ENCODE results near the gene IFNA1.

IFNA1 gene

DNA sequence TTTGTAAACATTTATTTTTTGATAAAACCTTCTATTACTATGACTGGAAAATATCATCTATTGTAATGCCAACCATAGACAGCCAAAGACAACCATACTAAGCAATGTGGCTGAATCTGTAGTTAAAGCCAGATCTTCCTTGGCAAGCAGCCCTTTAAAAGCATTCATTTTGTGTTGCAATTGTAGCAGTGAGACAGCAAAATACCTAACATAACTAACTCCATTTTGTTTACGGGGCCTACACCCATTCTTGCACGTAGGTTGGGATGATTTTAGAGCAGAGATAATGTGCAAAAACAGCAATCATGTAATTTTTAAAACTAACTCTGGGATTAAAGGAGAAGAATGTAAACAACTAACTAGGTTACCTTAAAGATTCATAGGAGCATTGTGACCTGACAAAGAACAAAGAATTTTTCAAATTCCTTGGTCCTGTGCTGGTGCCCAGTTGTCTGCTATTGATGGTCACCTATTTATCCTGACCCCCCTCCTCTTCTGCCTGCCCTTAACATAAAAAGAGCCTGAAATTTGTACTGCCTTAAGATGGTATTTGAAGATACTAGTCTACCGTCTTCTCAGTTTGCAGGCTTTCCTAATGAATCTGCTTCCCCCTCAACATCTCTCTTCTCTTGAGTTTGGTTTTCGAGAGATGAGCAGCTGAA lies 10.6 kb downstream of the IFNA1 start:
- TF ChIP-seq, protein P1, sequence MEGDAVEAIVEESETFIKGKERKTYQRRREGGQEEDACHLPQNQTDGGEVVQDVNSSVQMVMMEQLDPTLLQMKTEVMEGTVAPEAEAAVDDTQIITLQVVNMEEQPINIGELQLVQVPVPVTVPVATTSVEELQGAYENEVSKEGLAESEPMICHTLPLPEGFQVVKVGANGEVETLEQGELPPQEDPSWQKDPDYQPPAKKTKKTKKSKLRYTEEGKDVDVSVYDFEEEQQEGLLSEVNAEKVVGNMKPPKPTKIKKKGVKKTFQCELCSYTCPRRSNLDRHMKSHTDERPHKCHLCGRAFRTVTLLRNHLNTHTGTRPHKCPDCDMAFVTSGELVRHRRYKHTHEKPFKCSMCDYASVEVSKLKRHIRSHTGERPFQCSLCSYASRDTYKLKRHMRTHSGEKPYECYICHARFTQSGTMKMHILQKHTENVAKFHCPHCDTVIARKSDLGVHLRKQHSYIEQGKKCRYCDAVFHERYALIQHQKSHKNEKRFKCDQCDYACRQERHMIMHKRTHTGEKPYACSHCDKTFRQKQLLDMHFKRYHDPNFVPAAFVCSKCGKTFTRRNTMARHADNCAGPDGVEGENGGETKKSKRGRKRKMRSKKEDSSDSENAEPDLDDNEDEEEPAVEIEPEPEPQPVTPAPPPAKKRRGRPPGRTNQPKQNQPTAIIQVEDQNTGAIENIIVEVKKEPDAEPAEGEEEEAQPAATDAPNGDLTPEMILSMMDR (IDR thresholded peaks at IDR 0.05; ENCODE audit: low read depth, low read length) = no peak
- H3K4me3 ChIP-seq (ENCODE audit: low read depth, low read length) = no peak overlapping the region

- H3K4me3 ChIP-seq (ENCODE audit: low read depth, low read length) = no peak overlapping the region
- TF ChIP-seq, protein P1 (IDR thresholded peaks at IDR 0.05; ENCODE audit: low read depth, low read length) = no peak
Observed at GRCh38 chr9:21452681-21453080, 12.4 kb downstream of the IFNA1 start.

DNA sequence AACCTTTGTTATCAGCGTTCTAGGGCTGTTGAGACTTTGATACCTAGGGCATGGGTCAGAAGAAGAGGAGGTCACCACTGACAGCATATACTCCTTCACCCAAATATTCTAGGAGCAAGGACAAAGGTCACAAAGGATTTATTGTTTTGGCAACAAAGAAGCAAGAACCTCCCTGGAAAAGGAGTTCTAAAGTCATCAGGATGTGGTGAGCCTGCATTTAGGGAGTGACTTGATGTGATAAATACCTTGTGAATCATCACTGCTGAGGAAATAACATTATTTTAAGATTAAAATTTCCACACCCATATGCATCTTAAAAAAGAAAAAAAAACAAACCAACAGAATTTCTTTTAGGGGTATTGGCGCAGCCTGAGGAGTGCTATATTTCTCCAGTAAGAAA lies 13.9 kb downstream of the IFNA1 start:
- no peak overlapping the region for H3K4me3 ChIP-seq (ENCODE audit: low read depth, low read length)
- TF ChIP-seq, protein P1 (IDR thresholded peaks at IDR 0.05; ENCODE audit: low read depth, low read length) = no peak

DNA sequence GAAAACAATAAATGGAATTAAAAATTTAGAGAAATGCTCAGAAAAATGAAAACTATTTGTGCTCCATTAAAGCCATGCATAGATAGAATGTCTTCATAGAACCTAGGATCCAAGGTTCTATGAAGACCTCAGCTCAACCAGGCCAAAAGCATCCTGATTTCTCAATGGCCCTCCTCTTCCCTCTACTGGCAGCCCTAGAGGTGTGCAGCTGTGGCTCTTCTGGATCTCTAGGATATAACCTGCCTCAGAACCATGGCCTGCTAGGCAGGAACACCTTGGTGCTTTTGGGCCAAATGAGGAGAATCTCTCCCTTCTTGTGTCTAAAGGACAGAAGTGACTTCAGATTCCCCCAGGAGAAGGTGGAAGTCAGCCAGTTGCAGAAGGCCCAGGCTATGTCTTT lies 15.1 kb downstream of the IFNA1 start:
- TF ChIP-seq, protein P1 (IDR thresholded peaks at IDR 0.05; ENCODE audit: low read depth, low read length) = peak; percentile 87
- no peak overlapping the region for H3K4me3 ChIP-seq (ENCODE audit: low read depth, low read length)

DNA sequence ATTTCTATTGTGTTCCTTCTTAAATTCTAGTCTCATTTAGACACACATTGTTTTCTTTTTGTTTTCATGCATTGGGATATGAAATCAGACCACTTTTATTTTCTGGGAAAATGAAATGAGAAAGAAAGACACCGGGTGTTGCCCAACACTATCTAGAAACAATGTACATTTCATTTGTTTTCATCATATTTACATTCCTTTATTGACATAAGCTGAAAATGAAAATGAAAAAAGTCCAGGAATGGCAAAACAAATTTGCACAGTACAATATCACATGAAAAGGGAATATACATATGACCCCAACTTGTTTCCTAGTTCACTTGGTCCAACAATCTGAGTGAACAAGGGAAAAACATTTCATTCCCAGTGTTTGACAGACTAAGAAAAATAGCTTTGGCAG lies 21.1 kb downstream of the IFNA1 start:
- no peak overlapping the region for H3K4me3 ChIP-seq (ENCODE audit: low read depth, low read length)
- TF ChIP-seq, protein P1 (IDR thresholded peaks at IDR 0.05; ENCODE audit: low read depth, low read length) = no peak

GRCh38 chr9:21465138-21465537 lies 24.9 kb downstream of the IFNA1 start:
- no peak overlapping the region for H3K4me3 ChIP-seq (ENCODE audit: low read depth, low read length)
- TF ChIP-seq, protein P1 (IDR thresholded peaks at IDR 0.05; ENCODE audit: low read depth, low read length) = no peak

DNA sequence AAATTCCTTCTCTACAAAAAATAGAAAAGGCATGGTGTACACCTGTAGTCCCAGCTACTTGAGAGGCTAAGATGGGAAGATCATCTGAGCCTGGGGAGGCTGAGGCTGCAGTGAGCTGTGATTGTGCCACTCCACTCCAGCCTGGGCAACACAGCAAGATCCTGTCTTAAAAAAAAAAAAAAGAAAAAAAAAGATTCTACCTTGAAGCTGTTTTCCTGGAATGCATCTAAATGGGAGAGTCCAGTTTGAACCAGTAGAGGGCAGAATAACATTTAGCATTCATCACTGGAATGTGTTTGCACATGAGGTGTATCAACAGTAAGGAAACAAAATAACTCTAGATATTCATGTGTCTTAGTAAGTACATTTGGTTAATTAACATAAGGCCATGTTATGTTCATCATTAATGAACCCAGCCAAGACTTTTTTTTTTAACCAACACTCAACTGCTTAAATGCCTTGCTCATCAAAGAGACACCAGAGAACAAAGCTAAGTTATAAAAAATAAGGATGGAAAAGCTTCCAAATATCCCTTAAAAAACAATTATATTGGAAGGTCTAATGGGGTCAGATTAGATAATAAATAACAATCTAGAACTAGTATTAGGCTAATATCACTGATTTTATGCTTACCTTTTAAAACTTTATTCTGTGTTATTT lies 25.8 kb downstream of the IFNA1 start:
- TF ChIP-seq, protein P1 (IDR thresholded peaks at IDR 0.05; ENCODE audit: low read depth, low read length) = peak; percentile 48
- no peak overlapping the region for H3K4me3 ChIP-seq (ENCODE audit: low read depth, low read length)
